MM.1S (cell line): Measurements from ENCODE around the gene KRT12.

ENCODE experiments used
- EZH2 ChIP-seq: fragments of 300-600 bp; sonication (generic); optimal IDR thresholded peaks from 2 replicates; pipeline ENCODE3; 2017; ENCODE audit warnings: low read depth, mild to moderate bottlenecking, antibody characterized with exemption, low read length, mixed read lengths
- TF ChIP-seq, protein P1 (sequence below): fragments of 300-600 bp; sonication (generic); IDR thresholded peaks from 2 replicates; pipeline ENCODE4 v1.5.1; 2016; ENCODE audit warnings: antibody characterized with exemption, low read length, mixed read lengths

DNA sequence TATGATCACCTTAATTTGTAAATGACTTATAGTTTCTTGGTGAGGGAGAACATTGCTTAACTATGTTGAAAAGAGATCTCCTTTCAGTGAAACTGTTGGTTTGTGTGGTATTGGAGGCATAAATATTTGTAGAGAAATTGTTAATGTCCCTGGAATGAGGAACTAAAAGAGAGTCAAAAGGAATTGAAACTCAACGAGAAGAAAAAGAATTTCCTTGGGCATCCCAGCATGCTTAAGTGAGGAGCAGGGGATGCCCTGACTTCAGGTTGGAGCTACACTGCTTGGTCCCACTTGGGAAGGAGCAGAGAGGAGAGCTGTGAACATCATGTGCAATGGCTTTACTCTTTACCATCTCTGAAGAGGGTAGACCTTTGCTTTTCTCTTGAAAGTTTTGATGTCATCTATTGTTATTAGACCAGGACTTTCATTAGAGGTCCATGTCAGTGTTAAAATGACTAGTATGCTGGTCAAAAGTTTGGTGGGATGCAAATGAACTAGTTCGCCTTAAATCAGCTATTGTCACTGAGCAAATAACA, 48.8 kb upstream of the KRT12 start:
- TF ChIP-seq, protein P1, sequence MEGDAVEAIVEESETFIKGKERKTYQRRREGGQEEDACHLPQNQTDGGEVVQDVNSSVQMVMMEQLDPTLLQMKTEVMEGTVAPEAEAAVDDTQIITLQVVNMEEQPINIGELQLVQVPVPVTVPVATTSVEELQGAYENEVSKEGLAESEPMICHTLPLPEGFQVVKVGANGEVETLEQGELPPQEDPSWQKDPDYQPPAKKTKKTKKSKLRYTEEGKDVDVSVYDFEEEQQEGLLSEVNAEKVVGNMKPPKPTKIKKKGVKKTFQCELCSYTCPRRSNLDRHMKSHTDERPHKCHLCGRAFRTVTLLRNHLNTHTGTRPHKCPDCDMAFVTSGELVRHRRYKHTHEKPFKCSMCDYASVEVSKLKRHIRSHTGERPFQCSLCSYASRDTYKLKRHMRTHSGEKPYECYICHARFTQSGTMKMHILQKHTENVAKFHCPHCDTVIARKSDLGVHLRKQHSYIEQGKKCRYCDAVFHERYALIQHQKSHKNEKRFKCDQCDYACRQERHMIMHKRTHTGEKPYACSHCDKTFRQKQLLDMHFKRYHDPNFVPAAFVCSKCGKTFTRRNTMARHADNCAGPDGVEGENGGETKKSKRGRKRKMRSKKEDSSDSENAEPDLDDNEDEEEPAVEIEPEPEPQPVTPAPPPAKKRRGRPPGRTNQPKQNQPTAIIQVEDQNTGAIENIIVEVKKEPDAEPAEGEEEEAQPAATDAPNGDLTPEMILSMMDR: no peak
- TF ChIP-seq EZH2: no peak
